Calu3 (cell line): ENCODE measurements around the gene SYT17. TPM values are rescaled to one million over a fixed set of nuclear protein-coding genes. Genes with fewer than 3 reads are reported as not detected.

Experiments used
- BruUV-seq: library from RNA; stranded (reverse); fragments of 400-500 nt; replicated peaks from 2 replicates; lab custom pipeline; 2021; lab: Mats Ljungman, UMichigan
- CTCF ChIA-PET: fragments of 300-600 bp; sonication (Branson Sonifier 250); formaldehyde crosslinking; loops from one replicate; lab custom pipeline; 2022; ENCODE audit warnings: antibody characterized with exemption; lab: Charles Lee
- DNase-seq: peaks from one replicate; pipeline ENCODE4 v3.0.0; 2022
- H3K27ac Mint-ChIP-seq: one replicate; pipeline ENCODE4 v1.8.0; 2022; ENCODE audit warnings: mixed read lengths; ENCODE audit not compliant: unreplicated experiment
- H3K27me3 Mint-ChIP-seq: one replicate; pipeline ENCODE4 v1.8.0; 2022; ENCODE audit warnings: mixed read lengths; ENCODE audit not compliant: unreplicated experiment
- H3K36me3 Mint-ChIP-seq: one replicate; pipeline ENCODE4 v1.8.0; 2022; ENCODE audit warnings: mild to moderate bottlenecking, moderate library complexity, mixed read lengths; ENCODE audit not compliant: insufficient read depth, unreplicated experiment
- H3K4me1 Mint-ChIP-seq: one replicate; pipeline ENCODE4 v1.8.0; 2022; ENCODE audit warnings: mild to moderate bottlenecking, low read depth, mixed read lengths; ENCODE audit not compliant: unreplicated experiment
- H3K4me3 Mint-ChIP-seq: one replicate; pipeline ENCODE4 v1.8.0; 2022; ENCODE audit warnings: mild to moderate bottlenecking, low read depth, moderate library complexity, mixed read lengths; ENCODE audit not compliant: unreplicated experiment
- H3K9me3 Mint-ChIP-seq: one replicate; pipeline ENCODE4 v1.8.0; 2022; ENCODE audit warnings: low read depth, mixed read lengths; ENCODE audit not compliant: unreplicated experiment
- CTCF ChIP-seq: fragments of 200-600 bp; IDR thresholded peaks from one replicate; pipeline ENCODE4 v1.8.0; 2022; ENCODE audit warnings: antibody characterized with exemption; ENCODE audit not compliant: unreplicated experiment
- intact Hi-C: fragments of 100-400 bp; cut with micrococcal nuclease; formaldehyde crosslinking; loops from one replicate; pipeline ENCODE4 v1.10.0; 2022; ENCODE audit not compliant: unreplicated experiment
- total RNA-seq: library from RNA; stranded (reverse); gene quantifications from 2 replicates; pipeline ENCODE4 v1.2.3, GENCODE V29; 2022

The SYT17 gene
- total RNA-seq, 1 experiment from 2014 or later: 10.6 TPM

GRCh38 chr16:19147126-19147525, 20.9 kb upstream of the SYT17 start:
- no peak overlapping the region for H3K27ac Mint-ChIP-seq
- DNase-seq: no peak
- H3K4me1 Mint-ChIP-seq: no peaks in the 10 kb centered on the region
- TF ChIP-seq CTCF: no peak
- CTCF ChIA-PET: no interaction called here
- no peaks in the 10 kb centered on the region for H3K36me3 Mint-ChIP-seq
- no peak overlapping the region for H3K4me3 Mint-ChIP-seq
- peaks cover 21% of the 10 kb centered on the region for H3K27me3 Mint-ChIP-seq
- intact Hi-C loops: no loop called here
- no peaks in the 10 kb centered on the region for H3K9me3 Mint-ChIP-seq
- BruUV-seq: no TSS peak

- TF ChIP-seq CTCF: no peak
- Mint-ChIP-seq H3K4me1 (no peaks in the 10 kb centered on the region), H3K27me3 (peaks cover 21% of the 10 kb centered on the region), H3K27ac (no peak overlapping the region), H3K9me3 (no peaks in the 10 kb centered on the region), H3K36me3 (no peaks in the 10 kb centered on the region), H3K4me3 (no peak overlapping the region)
- BruUV-seq: no TSS peak
- CTCF ChIA-PET: no interaction called here
- intact Hi-C loops: no loop called here
- DNase-seq: no peak
Observed at GRCh38 chr16:19147627-19148026, 20.4 kb upstream of the SYT17 start.

- H3K9me3 Mint-ChIP-seq: peaks cover 2% of the 10 kb centered on the region
- no peak for DNase-seq
- no peak overlapping the region for H3K4me3 Mint-ChIP-seq
- no peak for TF ChIP-seq CTCF
- CTCF ChIA-PET: no interaction called here
- H3K27me3 Mint-ChIP-seq: peaks cover 21% of the 10 kb centered on the region
- H3K4me1 Mint-ChIP-seq: no peaks in the 10 kb centered on the region
- H3K36me3 Mint-ChIP-seq: no peaks in the 10 kb centered on the region
- no peak overlapping the region for H3K27ac Mint-ChIP-seq
- no TSS peak for BruUV-seq
- intact Hi-C loops: no loop called here
Observed at GRCh38 chr16:19148189-19148588, 19.9 kb upstream of the SYT17 start.

- CTCF ChIA-PET: no interaction called here
- Mint-ChIP-seq H3K4me3 (no peak overlapping the region), H3K4me1 (no peaks in the 10 kb centered on the region), H3K27me3 (peaks cover 17% of the 10 kb centered on the region), H3K9me3 (peaks cover 6% of the 10 kb centered on the region), H3K36me3 (no peaks in the 10 kb centered on the region), H3K27ac (no peak overlapping the region)
- DNase-seq: no peak
- TF ChIP-seq CTCF: no peak
- intact Hi-C loops: no loop called here
- BruUV-seq: no TSS peak
Observed at GRCh38 chr16:19151310-19151709, 16.7 kb upstream of the SYT17 start.
